BLaER1 (cell line): ENCODE measurements around the gene NUCKS1.
A peak's percentile ranks its signal among the peaks of the same experiment; 100 is the strongest.

Source experiments
- H3K27ac ChIP-seq: shearing (Covaris generic); formaldehyde crosslinking; 2 replicates; pipeline ENCODE4 v1.8.1; 2022
- H3K27me3 ChIP-seq: shearing (Covaris generic); formaldehyde crosslinking; 2 replicates; pipeline ENCODE4 v1.8.1; 2022
- H3K36me3 ChIP-seq: shearing (Covaris generic); formaldehyde crosslinking; 2 replicates; pipeline ENCODE4 v1.8.1; 2022
- H3K4me1 ChIP-seq: shearing (Covaris generic); formaldehyde crosslinking; 2 replicates; pipeline ENCODE4 v1.8.1; 2022
- H3K4me2 ChIP-seq: shearing (Covaris generic); formaldehyde crosslinking; 2 replicates; pipeline ENCODE4 v1.8.1; 2022
- H3K4me3 ChIP-seq: shearing (Covaris generic); formaldehyde crosslinking; 2 replicates; pipeline ENCODE4 v1.8.1; 2022
- H3K9ac ChIP-seq: shearing (Covaris generic); formaldehyde crosslinking; 2 replicates; pipeline ENCODE4 v1.8.1; 2022
- H3K9me3 ChIP-seq: shearing (Covaris generic); formaldehyde crosslinking; 2 replicates; pipeline ENCODE4 v1.8.1; 2022
- H4K20me1 ChIP-seq: shearing (Covaris generic); formaldehyde crosslinking; 2 replicates; pipeline ENCODE4 v1.8.1; 2022
- Cebpa-rat ChIP-seq: shearing (Covaris generic); IDR thresholded peaks from 2 replicates; pipeline ENCODE4 v1.8.1; 2022

The NUCKS1 gene

DNA sequence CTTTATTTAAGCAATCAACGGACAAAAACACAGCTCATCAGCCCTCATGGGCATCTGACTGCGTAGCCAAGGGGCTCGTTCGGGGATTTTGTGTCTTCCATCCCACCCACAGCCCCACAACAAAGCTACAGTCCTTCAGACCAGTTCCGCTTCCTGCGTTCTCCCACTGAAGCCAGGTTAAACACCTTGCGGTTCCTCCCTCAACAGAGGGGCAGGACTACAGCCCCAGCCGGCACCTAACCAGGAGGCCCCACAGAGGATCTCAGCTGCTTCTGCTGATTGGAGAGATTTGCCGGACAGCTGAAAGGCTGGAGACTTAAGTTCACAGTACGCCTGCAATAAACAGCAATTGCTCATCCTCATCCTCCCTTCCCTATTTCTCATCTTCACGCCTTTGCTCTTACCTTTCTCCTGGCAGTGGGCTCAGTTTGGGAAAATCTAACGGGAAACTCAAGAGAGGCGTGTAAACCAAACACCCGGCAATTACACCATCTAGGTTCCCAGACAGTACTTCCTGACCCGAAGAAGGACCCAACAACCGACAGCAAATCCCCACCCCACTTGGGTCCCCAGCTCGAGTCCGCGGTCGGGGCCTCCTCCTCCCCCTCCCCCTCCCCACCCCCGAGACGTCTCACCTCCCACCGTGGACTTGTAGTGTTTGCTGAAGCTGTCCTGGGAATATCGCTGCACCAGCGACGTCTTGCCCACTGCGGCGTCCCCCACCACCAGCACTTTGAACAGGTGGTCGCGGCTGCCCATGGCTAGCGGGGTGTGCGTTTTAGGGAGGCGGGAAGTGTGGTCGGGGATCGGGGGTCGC is 24.4 kb upstream of the NUCKS1 start:
- TF ChIP-seq Cebpa-rat = no peak
- Histone ChIP-seq H3K27me3 (peaks cover 32% of the 10 kb centered on the region), H3K4me3 (peak overlapping the region; percentile 81), H3K9me3 (peaks cover 10% of the 10 kb centered on the region; the same call in 1 of the 2 replicates), H3K4me2 (peak overlapping the region; percentile 98), H4K20me1 (no peaks in the 10 kb centered on the region), H3K4me1 (peaks cover 29% of the 10 kb centered on the region), H3K9ac (peak overlapping the region; percentile 77), H3K27ac (no peak overlapping the region), H3K36me3 (peaks cover 3% of the 10 kb centered on the region; the same call in 1 of the 2 replicates)

DNA sequence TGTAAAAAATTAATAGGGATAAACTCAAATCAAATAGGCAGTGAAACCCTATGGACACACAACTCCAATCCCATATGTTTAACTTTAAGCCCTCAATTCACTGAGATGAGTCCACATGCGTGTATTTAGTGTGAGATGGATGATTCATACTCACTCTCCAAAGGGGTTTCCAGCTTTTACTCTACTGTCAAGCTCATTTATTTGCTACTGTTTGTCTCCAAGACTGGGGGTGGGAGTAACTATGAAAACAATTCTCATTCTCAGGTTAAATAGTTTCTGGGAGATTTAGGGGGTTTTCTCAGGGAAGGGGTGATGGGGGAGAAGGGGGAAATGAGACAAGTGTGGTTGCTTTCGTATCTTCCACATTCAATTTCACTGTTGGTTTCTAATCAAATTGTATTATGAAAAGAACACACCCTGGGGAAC is 22.6 kb upstream of the NUCKS1 start:
- TF ChIP-seq Cebpa-rat = no peak
- Histone ChIP-seq H3K4me2 (no peak overlapping the region), H3K27ac (no peak overlapping the region), H4K20me1 (no peaks in the 10 kb centered on the region), H3K9me3 (peaks cover 10% of the 10 kb centered on the region; the same call in 1 of the 2 replicates), H3K36me3 (peaks cover 3% of the 10 kb centered on the region; the same call in 1 of the 2 replicates), H3K4me3 (no peak overlapping the region), H3K9ac (no peak overlapping the region), H3K4me1 (peaks cover 20% of the 10 kb centered on the region), H3K27me3 (peaks cover 32% of the 10 kb centered on the region)

- Histone ChIP-seq H3K4me2 (no peak overlapping the region), H3K36me3 (peaks cover 3% of the 10 kb centered on the region; the same call in 1 of the 2 replicates), H3K4me3 (no peak overlapping the region), H3K27me3 (peaks cover 32% of the 10 kb centered on the region), H3K9me3 (peaks cover 6% of the 10 kb centered on the region; the same call in 1 of the 2 replicates), H3K27ac (no peak overlapping the region), H3K4me1 (peaks cover 18% of the 10 kb centered on the region), H4K20me1 (no peaks in the 10 kb centered on the region), H3K9ac (no peak overlapping the region)
- TF ChIP-seq Cebpa-rat = no peak
Measured at GRCh38 chr1:205770618-205771017, 20.6 kb upstream of the NUCKS1 start.

- Histone ChIP-seq H3K27ac (no peak overlapping the region), H3K9ac (no peak overlapping the region), H3K36me3 (peaks cover 3% of the 10 kb centered on the region; the same call in 1 of the 2 replicates), H3K4me3 (no peak overlapping the region), H3K9me3 (peaks cover 6% of the 10 kb centered on the region; the same call in 1 of the 2 replicates), H3K27me3 (peaks cover 28% of the 10 kb centered on the region), H3K4me1 (peaks cover 15% of the 10 kb centered on the region), H3K4me2 (no peak overlapping the region), H4K20me1 (no peaks in the 10 kb centered on the region)
- TF ChIP-seq Cebpa-rat = no peak
Measured at GRCh38 chr1:205769641-205770365, 19.8 kb upstream of the NUCKS1 start.

- Histone ChIP-seq H3K4me3 (no peak overlapping the region), H3K36me3 (peaks cover 3% of the 10 kb centered on the region; the same call in 1 of the 2 replicates), H3K9ac (no peak overlapping the region), H3K4me2 (no peak overlapping the region), H3K27me3 (peaks cover 3% of the 10 kb centered on the region; the same call in 1 of the 2 replicates), H3K4me1 (peaks cover 9% of the 10 kb centered on the region), H3K9me3 (peaks cover 6% of the 10 kb centered on the region; the same call in 1 of the 2 replicates), H4K20me1 (no peaks in the 10 kb centered on the region), H3K27ac (no peak overlapping the region)
- no peak for TF ChIP-seq Cebpa-rat
Measured at GRCh38 chr1:205767248-205767647, 17.3 kb upstream of the NUCKS1 start.

DNA sequence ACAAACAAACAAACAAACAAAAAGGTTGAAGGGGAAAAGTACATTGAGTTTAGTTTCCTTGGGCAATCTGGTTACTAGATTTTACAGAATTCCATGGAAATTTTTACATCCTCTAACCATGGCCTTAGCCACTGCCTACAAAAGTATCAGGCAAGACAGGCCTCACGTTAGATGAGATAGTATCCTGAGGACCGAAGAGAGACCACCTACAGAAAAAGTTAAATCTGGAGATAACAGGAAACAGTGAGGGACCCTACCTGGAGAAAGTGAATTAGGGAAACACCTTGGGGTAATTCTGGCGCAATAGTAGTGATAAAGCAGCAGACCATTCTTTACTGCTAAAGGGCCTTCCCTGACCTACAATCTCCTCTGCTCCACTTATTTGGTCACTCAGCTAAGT is 16.6 kb upstream of the NUCKS1 start:
- H3K9ac ChIP-seq = no peak overlapping the region
- no peaks in the 10 kb centered on the region for H3K27me3 ChIP-seq
- H3K4me2 ChIP-seq = no peak overlapping the region
- H3K27ac ChIP-seq = no peak overlapping the region
- peaks cover 3% of the 10 kb centered on the region; the same call in 1 of the 2 replicates for H3K36me3 ChIP-seq
- no peaks in the 10 kb centered on the region for H4K20me1 ChIP-seq
- peaks cover 6% of the 10 kb centered on the region for H3K4me1 ChIP-seq
- peaks cover 6% of the 10 kb centered on the region; the same call in 1 of the 2 replicates for H3K9me3 ChIP-seq
- no peak overlapping the region for H3K4me3 ChIP-seq
- TF ChIP-seq Cebpa-rat = no peak

GRCh38 chr1:205766038-205766437 is 16.1 kb upstream of the NUCKS1 start:
- Histone ChIP-seq H3K9me3 (peaks cover 6% of the 10 kb centered on the region; the same call in 1 of the 2 replicates), H3K9ac (no peak overlapping the region), H3K4me1 (0 out of 2 replicates have a peak, but pooled peaks cover under 1% of the 10 kb centered on the region), H3K4me2 (no peak overlapping the region), H4K20me1 (no peaks in the 10 kb centered on the region), H3K27me3 (no peaks in the 10 kb centered on the region), H3K27ac (no peak overlapping the region), H3K4me3 (no peak overlapping the region), H3K36me3 (peaks cover 3% of the 10 kb centered on the region; the same call in 1 of the 2 replicates)
- no peak for TF ChIP-seq Cebpa-rat

DNA sequence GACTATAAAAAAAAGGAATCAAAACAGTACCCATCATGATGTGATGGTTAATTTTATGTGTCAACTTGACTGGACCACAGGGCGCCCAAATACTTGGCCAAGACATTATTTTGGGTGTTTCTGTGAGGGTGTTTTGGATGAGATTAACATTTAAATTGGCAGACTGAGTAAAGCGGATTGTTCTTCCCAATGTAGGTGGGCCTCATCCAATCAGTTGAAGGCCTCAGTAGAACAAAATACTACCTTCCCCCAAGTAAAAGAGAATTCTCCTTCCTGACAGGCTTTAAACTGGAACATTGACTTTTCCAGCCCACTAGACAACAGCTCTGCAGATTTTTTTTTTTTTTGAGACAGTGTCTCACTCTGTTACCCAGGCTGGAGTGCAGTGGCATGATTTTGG is 14.6 kb upstream of the NUCKS1 start:
- H3K27me3 ChIP-seq = no peaks in the 10 kb centered on the region
- H3K9ac ChIP-seq = no peak overlapping the region
- no peaks in the 10 kb centered on the region for H3K9me3 ChIP-seq
- no peaks in the 10 kb centered on the region for H4K20me1 ChIP-seq
- H3K4me1 ChIP-seq = no peaks in the 10 kb centered on the region
- H3K4me2 ChIP-seq = no peak overlapping the region
- no peak overlapping the region for H3K4me3 ChIP-seq
- no peak overlapping the region for H3K27ac ChIP-seq
- no peak for TF ChIP-seq Cebpa-rat
- H3K36me3 ChIP-seq = no peaks in the 10 kb centered on the region

DNA sequence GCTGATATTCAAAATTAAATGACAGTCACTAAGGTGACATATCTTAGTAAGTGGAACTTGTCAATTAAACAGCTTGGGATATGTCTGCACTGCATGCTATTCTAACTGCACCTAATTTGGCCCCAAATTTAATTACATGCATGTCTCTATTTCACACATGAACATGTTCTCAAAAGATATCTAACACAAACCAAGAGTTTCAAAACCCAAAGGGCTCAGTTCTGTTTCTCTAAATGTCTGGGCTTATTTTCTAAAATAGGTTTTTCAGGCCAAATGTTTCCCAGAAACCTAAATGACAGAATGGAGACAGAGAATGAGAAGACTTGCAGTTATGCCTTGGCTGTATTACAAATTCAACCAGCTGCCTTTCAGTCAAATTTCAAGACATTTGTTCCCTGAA is 14.0 kb upstream of the NUCKS1 start:
- H3K9me3 ChIP-seq = no peaks in the 10 kb centered on the region
- no peak overlapping the region for H3K27ac ChIP-seq
- TF ChIP-seq Cebpa-rat = no peak
- H3K4me3 ChIP-seq = no peak overlapping the region
- no peak overlapping the region for H3K4me2 ChIP-seq
- H3K9ac ChIP-seq = no peak overlapping the region
- H3K4me1 ChIP-seq = no peaks in the 10 kb centered on the region
- no peaks in the 10 kb centered on the region for H3K36me3 ChIP-seq
- no peaks in the 10 kb centered on the region for H4K20me1 ChIP-seq
- H3K27me3 ChIP-seq = no peaks in the 10 kb centered on the region
